GM12878 (cell line): ENCODE measurements around the gene ADAMTS17. TPM values are rescaled to one million over a fixed set of nuclear protein-coding genes. Genes with fewer than 3 reads are reported as not detected.

Source experiments
- ATAC-seq: fragments of 200-7000 bp; cut with Tn5 transposase; 3 replicates; pipeline ENCODE4 v1.9.1; 2020; ENCODE audit warnings: mild to moderate bottlenecking, moderate library complexity
- BruUV-seq: library from RNA; stranded (reverse); fragments of 400-500 nt; replicated peaks from 2 replicates; lab custom pipeline; 2021; lab: Mats Ljungman, UMichigan
- CTCF ChIA-PET: fragments of 300-600 bp; sonication (Branson Sonifier 250); formaldehyde crosslinking; extraction: SDS; loops from one replicate; lab custom pipeline; 2021; ENCODE audit warnings: inconsistent platforms; lab: Yijun Ruan, JAX
- POLR2A ChIA-PET: fragments of 350-600 bp; formaldehyde crosslinking; extraction: SDS; loops from one replicate; lab custom pipeline; 2021; ENCODE audit warnings: inconsistent platforms; lab: Charles Lee
- RAD21 ChIA-PET: fragments of 300-600 bp; sonication (Branson Sonifier 250); formaldehyde crosslinking; loops from one replicate; lab custom pipeline; 2023; ENCODE audit warnings: antibody characterized with exemption; ENCODE audit not compliant: unreplicated experiment; lab: Charles Lee
- SMC1A ChIA-PET: fragments of 300-600 bp; sonication (Branson Sonifier 250); formaldehyde crosslinking; loops from one replicate; lab custom pipeline; 2023; ENCODE audit not compliant: unreplicated experiment, uncharacterized antibody; lab: Charles Lee
- DNase-seq: peaks from one replicate; pipeline ENCODE4 v3.0.0-alpha.2; 2011; ENCODE audit warnings: low read depth, low spot score
- FAIRE-seq: peaks from 3 replicates; lab custom pipeline; 2011; peaks lifted over from hg19 to GRCh38; lab: Jason Lieb, UNC
- H2AFZ ChIP-seq: 2 replicates; pipeline ENCODE4 v1.6.0; 2011; ENCODE audit warnings: low read depth, low read length, control low read depth; ENCODE audit not compliant: control insufficient read depth
- H3K27ac ChIP-seq: 2 replicates; pipeline ENCODE4 v1.5.1; 2011; ENCODE audit warnings: control low read depth; ENCODE audit not compliant: control insufficient read depth, insufficient read depth
- H3K27me3 ChIP-seq, 2 experiments: replicated peaks in 1 of 2; 2 replicates each; pipeline versions ENCODE4 v1.6.0 to v1.6.1; 2011; ENCODE audit warnings: low read length in 1 of 2; ENCODE audit not compliant: control insufficient read depth in 2 of 2, insufficient read depth in 2 of 2
- H3K36me3 ChIP-seq, 2 experiments: 2 replicates each; pipeline ENCODE4 v1.5.1; 2011; ENCODE audit warnings: low read length in 1 of 2; ENCODE audit not compliant: control insufficient read depth in 2 of 2, insufficient read depth in 2 of 2
- H3K4me1 ChIP-seq: 2 replicates; pipeline ENCODE4 v1.6.1; 2011; ENCODE audit warnings: mild to moderate bottlenecking, low read length, moderate library complexity, mixed read lengths; ENCODE audit not compliant: control insufficient read depth, insufficient read depth
- H3K4me2 ChIP-seq: 2 replicates; pipeline ENCODE4 v1.6.0; 2011; ENCODE audit warnings: control low read depth; ENCODE audit not compliant: control insufficient read depth, insufficient read depth
- H3K4me3 ChIP-seq: fragments of 200-600 bp; sonication (generic); 2 replicates; pipeline ENCODE4 v1.5.1; 2016
- H3K79me2 ChIP-seq: 2 replicates; pipeline ENCODE4 v1.6.0; 2011; ENCODE audit warnings: low read length; ENCODE audit not compliant: control insufficient read depth, insufficient read depth
- H3K9ac ChIP-seq: 2 replicates; pipeline ENCODE4 v1.8.0; 2011; ENCODE audit warnings: low read length, control low read depth, mixed read lengths; ENCODE audit not compliant: control insufficient read depth, insufficient read depth
- H3K9me3 ChIP-seq: replicated peaks from 3 replicates; pipeline ENCODE4 v1.5.1; 2011; ENCODE audit warnings: mild to moderate bottlenecking, low read length; ENCODE audit not compliant: control insufficient read depth, insufficient read depth
- H4K20me1 ChIP-seq: 2 replicates; pipeline ENCODE4 v1.6.0; 2011; ENCODE audit not compliant: control insufficient read depth, insufficient read depth
- GABPA ChIP-seq: IDR thresholded peaks from 2 replicates; pipeline ENCODE4 v1.6.1; 2014; ENCODE audit warnings: antibody characterized with exemption, low read depth, mild to moderate bottlenecking, inconsistent platforms
- GATAD2B ChIP-seq: fragments of 450-650 bp; conservative IDR thresholded peaks from 2 replicates; pipeline ENCODE4 v1.6.1; 2017; ENCODE audit warnings: low read depth, mild to moderate bottlenecking, moderate library complexity
- HCFC1 ChIP-seq: fragments of 150-350 bp; IDR thresholded peaks from 2 replicates; pipeline ENCODE4 v1.6.1; 2014; ENCODE audit warnings: low read length
- JUNB ChIP-seq: IDR thresholded peaks from 2 replicates; pipeline ENCODE4 v1.6.1; 2016; ENCODE audit warnings: antibody characterized with exemption, mild to moderate bottlenecking
- POLR2A ChIP-seq: IDR thresholded peaks from 2 replicates; pipeline ENCODE4 v1.6.1; 2011; ENCODE audit warnings: low read depth, mild to moderate bottlenecking, low read length
- RAD21 ChIP-seq: IDR thresholded peaks from 2 replicates; pipeline ENCODE4 v1.6.1; 2011; ENCODE audit warnings: mild to moderate bottlenecking, low read depth, low read length, moderate library complexity; ENCODE audit not compliant: insufficient read depth
- SRF ChIP-seq, 2 experiments: IDR thresholded peaks; 2 replicates each; pipeline ENCODE4 v1.6.1; 2011; ENCODE audit warnings: low read depth in 2 of 2, low read length in 2 of 2, mild to moderate bottlenecking in 1 of 2, moderate library complexity in 1 of 2
- STAT3 ChIP-seq: IDR thresholded peaks from 2 replicates; pipeline ENCODE4 v1.6.1; 2011; ENCODE audit warnings: low read depth, low read length, improper control_type of control experiment
- ZNF217 ChIP-seq: fragments of 450-650 bp; IDR thresholded peaks from 2 replicates; pipeline ENCODE4 v1.6.1; 2017; ENCODE audit warnings: antibody characterized with exemption, mild to moderate bottlenecking
- WGBS: methylation state at CpG from one replicate; pipeline ENCODE4 v1.1.6; 2016; ENCODE audit warnings: low lambda C conversion rate; ENCODE audit not compliant: insufficient replicate concordance, insufficient coverage; ENCODE audit errors: missing lambda C conversion rate; 5-methylcytosine and 5-hydroxymethylcytosine counted together
- in situ Hi-C: fragments of 300-500 bp; cut with MboI; formaldehyde crosslinking; loops from 9 replicates; pipeline ENCODE4 v1.14.3; 2018; ENCODE audit warnings: mixed read lengths
- intact Hi-C: fragments of 100-400 bp; cut with micrococcal nuclease; formaldehyde crosslinking; loops from one replicate; pipeline ENCODE4 v1.14.2; 2022; ENCODE audit not compliant: unreplicated experiment
- polyA plus RNA-seq, 11 experiments: library from polyadenylated mRNA; depleted of rRNA in 4 of 11; unstranded in 6 of 11; stranded (reverse) in 5 of 11; fragments of >200 nt; fragmentation: Nextera tagmentation in 4 of 11; fragmentation: Illumina TruSeq in 1 of 11; extraction: Ambion mirVana in 4 of 11; extraction: Trizol in 1 of 11; gene quantifications; 1 replicate in 1 of 11; 2 replicates in 10 of 11; pipeline versions ENCODE4 v1.2.1 to v1.2.3, GENCODE V29; 2011 to 2016; ENCODE audit warnings: inconsistent platforms in 2 of 11, missing spikeins in 2 of 11, low read depth in 1 of 11
- total RNA-seq, 4 experiments: library from RNA; depleted of rRNA in 3 of 4; stranded (reverse); fragments of >200 nt in 3 of 4; fragmentation: Illumina TruSeq in 1 of 4; extraction: Trizol in 1 of 4; gene quantifications; 2 replicates each; pipeline versions ENCODE4 v1.2.1 to v1.2.3, GENCODE V29; 2013 to 2021
- TF ChIP-seq, protein P1 (sequence below): fragments of 450-650 bp; IDR thresholded peaks from 2 replicates; pipeline ENCODE4 v1.6.1; 2017; ENCODE audit warnings: low read depth, mild to moderate bottlenecking, moderate library complexity
- TF ChIP-seq, protein P2 (sequence below): IDR thresholded peaks from 2 replicates; pipeline ENCODE4 v1.6.1; 2011; ENCODE audit warnings: low read depth, mild to moderate bottlenecking, low read length, moderate library complexity, borderline replicate concordance; ENCODE audit errors: extremely low read depth
- TF ChIP-seq, protein P3 (sequence below): fragments of 450-650 bp; IDR thresholded peaks from 2 replicates; pipeline ENCODE4 v1.6.1; 2016; ENCODE audit warnings: mild to moderate bottlenecking, moderate library complexity, borderline replicate concordance

Gene ADAMTS17
- total and polyA plus RNA-seq, 10 of the 15 experiments (the other 5 are each of a cell fraction or from before 2014, with no cell fraction given), result 0.04 to 0.50 (median 0.10) TPM; not detected in 4

DNA sequence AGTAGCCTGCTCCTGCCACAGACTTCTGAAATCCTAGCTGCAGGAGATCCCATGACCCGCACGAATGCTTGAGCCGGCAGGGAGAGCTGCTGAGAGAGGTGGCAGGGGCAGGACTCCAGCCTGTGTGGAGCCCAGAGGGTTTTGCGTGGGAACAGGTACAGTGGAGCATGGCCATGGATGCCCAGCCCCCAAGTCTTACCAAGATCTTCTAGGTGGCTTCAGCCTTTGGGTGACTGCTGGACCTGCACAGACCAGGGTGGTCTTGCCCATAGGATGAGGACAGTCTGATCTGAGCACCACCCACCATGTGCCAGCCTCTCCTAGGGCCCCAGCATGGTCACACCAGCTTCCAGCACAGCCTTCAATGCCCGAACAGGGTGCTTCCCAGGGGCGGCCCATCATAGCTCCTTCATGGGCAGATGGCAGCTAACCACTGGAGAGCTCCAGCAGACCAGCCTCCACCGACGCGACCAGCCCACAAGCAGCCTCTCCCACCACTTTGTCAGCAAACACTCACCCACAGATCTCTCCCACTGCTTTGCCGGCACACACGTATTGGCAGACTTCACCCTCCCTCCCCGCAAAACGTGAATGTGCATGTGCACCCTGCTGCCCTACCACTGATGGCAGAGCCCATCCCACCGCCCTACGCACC, 56.0 kb downstream of the ADAMTS17 start:
- no TSS peak for BruUV-seq
- H3K27me3 ChIP-seq, result no peaks in the 10 kb centered on the region
- in situ Hi-C loops, result no loop called here
- 43% methylated on average over 15 of the region's 15 CpGs for WGBS
- TF ChIP-seq GABPA (no peak), SRF (IDR thresholded peaks at IDR 0.05; ENCODE audit: low read depth in 2 of 2, low read length in 2 of 2) (0 out of 4 replicates have a peak, but pooled peaks of 1 of the 2 experiments have one; percentile 3)
- FAIRE-seq (no peak), ATAC-seq (no peak), DNase-seq (no peak)
- no peak overlapping the region for H3K27ac ChIP-seq
- intact Hi-C loops, result no loop called here
- no peaks in the 10 kb centered on the region for H3K4me1 ChIP-seq
- H4K20me1 ChIP-seq, result no peaks in the 10 kb centered on the region
- POLR2A ChIA-PET, result no interaction called here
- H3K36me3 ChIP-seq, result no peaks in the 10 kb centered on the region
- SMC1A ChIA-PET, result no interaction called here
- RAD21 ChIA-PET, result no interaction called here
- H3K9me3 ChIP-seq, result no peaks in the 10 kb centered on the region; the same call in 2 of the 3 replicates
- no peak overlapping the region for H3K4me2 ChIP-seq
- H3K9ac ChIP-seq, result no peak overlapping the region
- CTCF ChIA-PET, result interaction anchor here (0.9 kb wide), 1 partner anchor 13 kb away, joined by 4 read pairs; no protein-coding TSS in a partner anchor
- no peak overlapping the region for H3K4me3 ChIP-seq
- H3K79me2 ChIP-seq, result no peaks in the 10 kb centered on the region
- no peak overlapping the region for H2AFZ ChIP-seq

DNA sequence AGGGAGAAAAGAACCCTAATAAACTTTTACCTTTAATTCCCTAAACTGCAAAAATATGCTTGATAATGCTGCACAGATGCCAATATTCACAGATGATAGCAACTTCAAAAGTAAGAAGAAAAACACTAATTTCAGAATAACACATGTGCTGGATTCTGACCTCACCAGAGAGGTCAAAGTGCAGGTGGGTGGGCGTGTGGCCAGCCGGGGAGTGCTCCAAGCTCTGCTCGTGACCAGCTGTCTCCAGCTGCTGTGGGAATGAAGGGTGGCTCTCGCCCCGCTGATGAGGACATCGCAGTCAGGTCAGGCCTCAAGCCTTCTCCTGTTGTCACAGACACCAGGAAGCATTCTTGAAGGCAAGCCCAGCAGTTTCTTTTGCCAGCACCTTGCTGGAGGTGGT, 57.1 kb downstream of the ADAMTS17 start:
- intact Hi-C loops (no loop called here), in situ Hi-C loops (no loop called here)
- FAIRE-seq, result no peak
- ChIA-PET CTCF (no interaction called here), SMC1A (no interaction called here), RAD21 (no interaction called here), POLR2A (no interaction called here)
- Histone ChIP-seq H2AFZ (no peak overlapping the region), H3K9me3 (no peaks in the 10 kb centered on the region; the same call in 2 of the 3 replicates), H3K79me2 (no peaks in the 10 kb centered on the region), H3K9ac (no peak overlapping the region), H3K4me3 (no peak overlapping the region), H4K20me1 (no peaks in the 10 kb centered on the region), H3K4me2 (no peak overlapping the region), H3K27ac (no peak overlapping the region), H3K36me3 (no peaks in the 10 kb centered on the region), H3K27me3 (no peaks in the 10 kb centered on the region), H3K4me1 (no peaks in the 10 kb centered on the region)
- BruUV-seq, result no TSS peak
- ATAC-seq, result no peak
- no peak for DNase-seq
- 10% methylated on average over 6 of the region's 6 CpGs for WGBS
- no peak for TF ChIP-seq GATAD2B
- TF ChIP-seq, protein P1, sequence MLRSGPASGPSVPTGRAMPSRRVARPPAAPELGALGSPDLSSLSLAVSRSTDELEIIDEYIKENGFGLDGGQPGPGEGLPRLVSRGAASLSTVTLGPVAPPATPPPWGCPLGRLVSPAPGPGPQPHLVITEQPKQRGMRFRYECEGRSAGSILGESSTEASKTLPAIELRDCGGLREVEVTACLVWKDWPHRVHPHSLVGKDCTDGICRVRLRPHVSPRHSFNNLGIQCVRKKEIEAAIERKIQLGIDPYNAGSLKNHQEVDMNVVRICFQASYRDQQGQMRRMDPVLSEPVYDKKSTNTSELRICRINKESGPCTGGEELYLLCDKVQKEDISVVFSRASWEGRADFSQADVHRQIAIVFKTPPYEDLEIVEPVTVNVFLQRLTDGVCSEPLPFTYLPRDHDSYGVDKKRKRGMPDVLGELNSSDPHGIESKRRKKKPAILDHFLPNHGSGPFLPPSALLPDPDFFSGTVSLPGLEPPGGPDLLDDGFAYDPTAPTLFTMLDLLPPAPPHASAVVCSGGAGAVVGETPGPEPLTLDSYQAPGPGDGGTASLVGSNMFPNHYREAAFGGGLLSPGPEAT, result no peak
- TF ChIP-seq STAT3, result no peak
- no peak for TF ChIP-seq HCFC1
- no peak for TF ChIP-seq ZNF217
- TF ChIP-seq, protein P2, sequence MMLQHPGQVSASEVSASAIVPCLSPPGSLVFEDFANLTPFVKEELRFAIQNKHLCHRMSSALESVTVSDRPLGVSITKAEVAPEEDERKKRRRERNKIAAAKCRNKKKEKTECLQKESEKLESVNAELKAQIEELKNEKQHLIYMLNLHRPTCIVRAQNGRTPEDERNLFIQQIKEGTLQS, result no peak
- TF ChIP-seq JUNB, result no peak
- TF ChIP-seq, protein P3, sequence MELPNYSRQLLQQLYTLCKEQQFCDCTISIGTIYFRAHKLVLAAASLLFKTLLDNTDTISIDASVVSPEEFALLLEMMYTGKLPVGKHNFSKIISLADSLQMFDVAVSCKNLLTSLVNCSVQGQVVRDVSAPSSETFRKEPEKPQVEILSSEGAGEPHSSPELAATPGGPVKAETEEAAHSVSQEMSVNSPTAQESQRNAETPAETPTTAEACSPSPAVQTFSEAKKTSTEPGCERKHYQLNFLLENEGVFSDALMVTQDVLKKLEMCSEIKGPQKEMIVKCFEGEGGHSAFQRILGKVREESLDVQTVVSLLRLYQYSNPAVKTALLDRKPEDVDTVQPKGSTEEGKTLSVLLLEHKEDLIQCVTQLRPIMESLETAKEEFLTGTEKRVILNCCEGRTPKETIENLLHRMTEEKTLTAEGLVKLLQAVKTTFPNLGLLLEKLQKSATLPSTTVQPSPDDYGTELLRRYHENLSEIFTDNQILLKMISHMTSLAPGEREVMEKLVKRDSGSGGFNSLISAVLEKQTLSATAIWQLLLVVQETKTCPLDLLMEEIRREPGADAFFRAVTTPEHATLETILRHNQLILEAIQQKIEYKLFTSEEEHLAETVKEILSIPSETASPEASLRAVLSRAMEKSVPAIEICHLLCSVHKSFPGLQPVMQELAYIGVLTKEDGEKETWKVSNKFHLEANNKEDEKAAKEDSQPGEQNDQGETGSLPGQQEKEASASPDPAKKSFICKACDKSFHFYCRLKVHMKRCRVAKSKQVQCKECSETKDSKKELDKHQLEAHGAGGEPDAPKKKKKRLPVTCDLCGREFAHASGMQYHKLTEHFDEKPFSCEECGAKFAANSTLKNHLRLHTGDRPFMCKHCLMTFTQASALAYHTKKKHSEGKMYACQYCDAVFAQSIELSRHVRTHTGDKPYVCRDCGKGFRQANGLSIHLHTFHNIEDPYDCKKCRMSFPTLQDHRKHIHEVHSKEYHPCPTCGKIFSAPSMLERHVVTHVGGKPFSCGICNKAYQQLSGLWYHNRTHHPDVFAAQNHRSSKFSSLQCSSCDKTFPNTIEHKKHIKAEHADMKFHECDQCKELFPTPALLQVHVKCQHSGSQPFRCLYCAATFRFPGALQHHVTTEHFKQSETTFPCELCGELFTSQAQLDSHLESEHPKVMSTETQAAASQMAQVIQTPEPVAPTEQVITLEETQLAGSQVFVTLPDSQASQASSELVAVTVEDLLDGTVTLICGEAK, result no peak
- TF ChIP-seq POLR2A, result no peak
- TF ChIP-seq RAD21, result no peak
